ENCODE results near the gene LSM7.

GRCh38 chr19:2371656-2372055 is 43.3 kb upstream of the LSM7 start:
- no peak for TF ChIP-seq POLR2A (IDR thresholded peaks at IDR 0.05)
- TF ChIP-seq, protein P1, sequence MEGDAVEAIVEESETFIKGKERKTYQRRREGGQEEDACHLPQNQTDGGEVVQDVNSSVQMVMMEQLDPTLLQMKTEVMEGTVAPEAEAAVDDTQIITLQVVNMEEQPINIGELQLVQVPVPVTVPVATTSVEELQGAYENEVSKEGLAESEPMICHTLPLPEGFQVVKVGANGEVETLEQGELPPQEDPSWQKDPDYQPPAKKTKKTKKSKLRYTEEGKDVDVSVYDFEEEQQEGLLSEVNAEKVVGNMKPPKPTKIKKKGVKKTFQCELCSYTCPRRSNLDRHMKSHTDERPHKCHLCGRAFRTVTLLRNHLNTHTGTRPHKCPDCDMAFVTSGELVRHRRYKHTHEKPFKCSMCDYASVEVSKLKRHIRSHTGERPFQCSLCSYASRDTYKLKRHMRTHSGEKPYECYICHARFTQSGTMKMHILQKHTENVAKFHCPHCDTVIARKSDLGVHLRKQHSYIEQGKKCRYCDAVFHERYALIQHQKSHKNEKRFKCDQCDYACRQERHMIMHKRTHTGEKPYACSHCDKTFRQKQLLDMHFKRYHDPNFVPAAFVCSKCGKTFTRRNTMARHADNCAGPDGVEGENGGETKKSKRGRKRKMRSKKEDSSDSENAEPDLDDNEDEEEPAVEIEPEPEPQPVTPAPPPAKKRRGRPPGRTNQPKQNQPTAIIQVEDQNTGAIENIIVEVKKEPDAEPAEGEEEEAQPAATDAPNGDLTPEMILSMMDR (IDR thresholded peaks at IDR 0.05) = no peak
